GM21447 (cell line): ENCODE data around the gene DZANK1.
"Not testable (repeated sequence)": the region's sequence is repeated elsewhere in the genome, so short reads cannot be mapped to it uniquely, and the experiment has no call there.

Experiments used
- ATAC-seq: cut with Tn5 transposase; IDR thresholded peaks from one replicate; pipeline ENCODE4 v1.9.1; 2021; ENCODE audit not compliant: unreplicated experiment

DZANK1 gene

GRCh38 chr20:18380908-18381529 is 85.8 kb downstream of the DZANK1 start:
- ATAC-seq: no peak

- ATAC-seq: no peak
Measured at GRCh38 chr20:18377896-18378481, 88.8 kb downstream of the DZANK1 start.

GRCh38 chr20:18375551-18375950 is 91.3 kb downstream of the DZANK1 start:
- not testable (repeated sequence) for ATAC-seq

- ATAC-seq: no peak
Measured at GRCh38 chr20:18372296-18372695, 94.5 kb downstream of the DZANK1 start.

- ATAC-seq: no peak
Measured at GRCh38 chr20:18364768-18365167, 102.1 kb downstream of the DZANK1 start.

GRCh38 chr20:18363708-18364107 is 103.1 kb downstream of the DZANK1 start:
- no peak for ATAC-seq

GRCh38 chr20:18362916-18363315 is 103.9 kb downstream of the DZANK1 start:
- ATAC-seq: no peak

GRCh38 chr20:18361678-18362077 is 105.2 kb downstream of the DZANK1 start:
- ATAC-seq: no peak

GRCh38 chr20:18360635-18361034 is 106.2 kb downstream of the DZANK1 start:
- ATAC-seq: no peak

GRCh38 chr20:18359854-18360253 is 107.0 kb downstream of the DZANK1 start:
- no peak for ATAC-seq

- ATAC-seq: not testable (repeated sequence)
Measured at GRCh38 chr20:18349749-18350148, 117.1 kb downstream of the DZANK1 start.
